ENCODE measurements around the gene PSMA3. TPM values are rescaled to one million over a fixed set of nuclear protein-coding genes. Genes with fewer than 3 reads are reported as not detected.
"Not testable (repeated sequence)": the region's sequence is repeated elsewhere in the genome, so short reads cannot be mapped to it uniquely, and the experiment has no call there.

Gene PSMA3
- total and polyA plus RNA-seq, 2 donors (not counting 1 experiment from before 2014, with no cell fraction given), result 80.1 to 279 TPM

GRCh38 chr14:58249611-58250010, 5.0 kb downstream of the PSMA3 start:
- no peaks in the 10 kb centered on the region for H4K20me1 ChIP-seq (ENCODE audit: control insufficient read depth, extremely low read depth, insufficient read depth, low read length)
- peaks cover 77% of the 10 kb centered on the region for H3K79me2 ChIP-seq (ENCODE audit: control insufficient read depth, insufficient read depth, low read length)
- H3K4me1 ChIP-seq (ENCODE audit: control insufficient read depth, extremely low read depth, insufficient read depth, low read length), result peaks cover 2% of the 10 kb centered on the region
- TF ChIP-seq EZH2 (IDR thresholded peaks at IDR 0.05; ENCODE audit: low read length, missing control alignments), result no peak
- TF ChIP-seq CTCF (conservative IDR thresholded peaks at IDR 0.05 in 1 of 2, IDR thresholded peaks at IDR 0.05 in 1 of 2; ENCODE audit: low read depth in 1 of 2, low read length in 2 of 2), result no peak
- no peaks in the 10 kb centered on the region for H3K27me3 ChIP-seq (ENCODE audit: control insufficient read depth, insufficient read depth, low read length)
- peaks cover 3% of the 10 kb centered on the region for H3K36me3 ChIP-seq (ENCODE audit: control insufficient read depth, insufficient read depth, low read length)
- no peaks in the 10 kb centered on the region for H3K9me3 ChIP-seq (ENCODE audit: control insufficient read depth, insufficient read depth, low read depth, low read length)
- no peak overlapping the region for H3K4me2 ChIP-seq (ENCODE audit: extremely low read depth, insufficient read depth, low read length)
- no peak for DNase-seq (ENCODE audit: low read depth in 2 of 2)
- H3K4me3 ChIP-seq (replicated peaks in 1 of 4; ENCODE audit: control extremely low read depth in 1 of 4, insufficient read depth in 1 of 4, low read depth in 3 of 4, low read length in 4 of 4), result no peak overlapping the region
- H3K27ac ChIP-seq (ENCODE audit: insufficient read depth, low read length), result no peak overlapping the region
- H3K9ac ChIP-seq (ENCODE audit: insufficient read depth, low read length), result no peak overlapping the region
- no peak overlapping the region for H2AFZ ChIP-seq (ENCODE audit: low read length)

- peaks cover 2% of the 10 kb centered on the region for H3K36me3 ChIP-seq (ENCODE audit: control insufficient read depth, insufficient read depth, low read length)
- no peaks in the 10 kb centered on the region for H3K9me3 ChIP-seq (ENCODE audit: control insufficient read depth, insufficient read depth, low read depth, low read length)
- H3K4me1 ChIP-seq (ENCODE audit: control insufficient read depth, extremely low read depth, insufficient read depth, low read length), result no peaks in the 10 kb centered on the region
- no peak overlapping the region for H2AFZ ChIP-seq (ENCODE audit: low read length)
- no peak overlapping the region for H3K4me2 ChIP-seq (ENCODE audit: extremely low read depth, insufficient read depth, low read length)
- TF ChIP-seq EZH2 (IDR thresholded peaks at IDR 0.05; ENCODE audit: low read length, missing control alignments) (no peak), CTCF (conservative IDR thresholded peaks at IDR 0.05 in 1 of 2, IDR thresholded peaks at IDR 0.05 in 1 of 2; ENCODE audit: low read depth in 1 of 2, low read length in 2 of 2) (no peak)
- H3K9ac ChIP-seq (ENCODE audit: insufficient read depth, low read length), result no peak overlapping the region
- no peaks in the 10 kb centered on the region for H3K79me2 ChIP-seq (ENCODE audit: control insufficient read depth, insufficient read depth, low read length)
- no peaks in the 10 kb centered on the region for H4K20me1 ChIP-seq (ENCODE audit: control insufficient read depth, extremely low read depth, insufficient read depth, low read length)
- no peak overlapping the region for H3K27ac ChIP-seq (ENCODE audit: insufficient read depth, low read length)
- no peaks in the 10 kb centered on the region for H3K27me3 ChIP-seq (ENCODE audit: control insufficient read depth, insufficient read depth, low read length)
- H3K4me3 ChIP-seq (replicated peaks in 1 of 4; ENCODE audit: control extremely low read depth in 1 of 4, insufficient read depth in 1 of 4, low read depth in 3 of 4, low read length in 4 of 4), result no peak overlapping the region
- DNase-seq (ENCODE audit: low read depth in 2 of 2), result no peak
These were observed 13.5 kb downstream of the PSMA3 start for GRCh38 chr14:58258156-58258555.

GRCh38 chr14:58262005-58262404, 17.4 kb downstream of the PSMA3 start:
- not testable (repeated sequence) for H3K36me3 ChIP-seq (ENCODE audit: control insufficient read depth, insufficient read depth, low read length); H4K20me1 ChIP-seq (ENCODE audit: control insufficient read depth, extremely low read depth, insufficient read depth, low read length); H3K9me3 ChIP-seq (ENCODE audit: control insufficient read depth, insufficient read depth, low read depth, low read length); DNase-seq (ENCODE audit: low read depth in 2 of 2); H3K27me3 ChIP-seq (ENCODE audit: control insufficient read depth, insufficient read depth, low read length); H3K4me1 ChIP-seq (ENCODE audit: control insufficient read depth, extremely low read depth, insufficient read depth, low read length); H2AFZ ChIP-seq (ENCODE audit: low read length); H3K9ac ChIP-seq (ENCODE audit: insufficient read depth, low read length); H3K4me3 ChIP-seq (replicated peaks in 1 of 4; ENCODE audit: control extremely low read depth in 1 of 4, insufficient read depth in 1 of 4, low read depth in 3 of 4, low read length in 4 of 4); H3K27ac ChIP-seq (ENCODE audit: insufficient read depth, low read length); H3K79me2 ChIP-seq (ENCODE audit: control insufficient read depth, insufficient read depth, low read length); H3K4me2 ChIP-seq (ENCODE audit: extremely low read depth, insufficient read depth, low read length)
